Activated gamma-delta T cell (primary cell): ENCODE data around the gene TAOK3.
"Not testable (repeated sequence)": the region's sequence is repeated elsewhere in the genome, so short reads cannot be mapped to it uniquely, and the experiment has no call there.

Experiments
- DNase-seq: peaks from one replicate; lab custom pipeline; 2025; lab: John Stamatoyannopoulos, UW

TAOK3 gene

DNA sequence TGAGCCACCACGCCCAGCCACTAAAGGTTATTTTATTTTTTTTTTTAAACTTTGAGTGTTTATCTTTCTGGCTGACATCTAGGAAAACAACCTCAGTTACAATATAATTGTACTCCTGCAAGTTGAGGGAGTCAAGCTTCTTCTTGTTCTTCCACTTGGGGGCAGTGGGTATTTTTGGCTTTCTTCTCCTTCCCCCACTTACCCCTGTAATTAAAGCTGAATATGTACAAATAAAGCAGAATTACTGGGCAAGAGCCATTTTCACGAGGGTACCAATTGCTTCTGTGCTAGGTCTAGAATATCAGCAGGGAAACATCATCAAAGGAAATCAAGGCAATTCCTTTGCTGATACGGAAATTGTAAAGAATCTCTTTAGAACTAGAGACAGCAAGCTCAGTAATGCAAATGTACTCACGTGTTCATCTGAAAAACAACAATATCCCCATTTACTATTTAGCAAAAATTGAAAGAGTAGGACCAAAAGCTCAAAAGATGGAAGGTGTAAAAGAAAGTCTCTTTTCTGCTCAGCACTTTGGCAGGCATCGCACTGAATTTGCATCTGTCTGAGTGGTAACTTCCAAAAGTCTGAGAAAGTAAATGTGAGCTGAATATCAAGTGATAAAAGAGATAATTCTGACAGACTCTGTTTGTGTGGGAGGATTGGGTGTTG, 72.8 kb downstream of the TAOK3 start:
- no peak for DNase-seq

DNA sequence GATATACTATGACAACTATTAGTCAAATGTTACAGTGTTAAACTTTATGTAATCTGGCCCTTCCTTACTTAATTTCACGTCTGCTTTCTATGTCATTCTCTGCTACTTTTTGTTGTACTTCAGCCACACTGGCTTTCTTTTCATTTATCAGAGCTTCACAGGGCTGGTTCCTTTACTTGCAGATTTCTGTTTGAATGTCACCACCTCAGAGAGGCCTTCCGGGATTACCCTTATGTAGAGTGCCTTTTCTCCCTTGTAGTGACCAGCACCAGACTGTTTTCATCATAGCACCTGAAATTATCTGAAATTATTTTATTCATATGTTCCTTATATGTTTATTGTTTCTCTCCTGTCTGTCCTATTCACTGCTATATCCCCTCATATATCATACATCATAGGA, 75.4 kb downstream of the TAOK3 start:
- DNase-seq = no peak

DNA sequence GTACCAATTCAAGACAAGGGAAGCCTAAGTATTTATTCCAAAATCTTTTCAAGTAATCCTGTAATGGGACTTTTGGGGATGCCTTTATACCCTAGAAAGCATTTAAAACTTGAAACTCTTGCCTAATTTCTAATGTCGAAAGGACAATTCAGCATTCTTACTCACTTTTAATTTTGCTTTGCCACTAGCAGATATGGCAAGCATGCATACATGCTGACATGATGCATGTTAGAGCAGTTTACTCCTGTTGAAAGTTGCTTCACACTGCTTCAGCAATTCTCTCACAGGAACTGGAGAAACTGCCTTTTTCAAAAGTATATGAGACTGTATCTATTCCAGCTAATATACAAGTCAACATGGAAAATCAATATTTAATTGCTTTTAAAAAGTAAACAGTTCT, 79.9 kb downstream of the TAOK3 start:
- DNase-seq = no peak

DNA sequence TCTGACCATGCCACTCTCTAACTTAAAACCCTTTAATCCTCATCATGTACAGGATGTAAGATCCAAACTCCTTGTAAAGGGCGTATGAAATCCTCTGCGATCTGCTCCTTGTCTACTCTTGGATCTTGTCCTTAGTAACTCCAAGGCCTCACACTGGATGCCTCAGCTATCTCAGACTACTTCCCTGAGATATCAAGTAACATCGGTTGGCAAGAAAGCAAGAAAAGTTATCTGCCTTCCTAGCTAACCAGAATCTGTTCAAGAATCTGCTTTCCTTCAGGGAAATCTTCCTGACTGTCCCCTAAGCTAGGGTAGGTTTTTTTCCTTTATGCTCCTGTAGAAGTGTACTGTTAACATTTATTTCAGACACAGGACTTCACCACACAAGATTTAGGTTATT, 82.6 kb downstream of the TAOK3 start:
- DNase-seq = no peak

DNA sequence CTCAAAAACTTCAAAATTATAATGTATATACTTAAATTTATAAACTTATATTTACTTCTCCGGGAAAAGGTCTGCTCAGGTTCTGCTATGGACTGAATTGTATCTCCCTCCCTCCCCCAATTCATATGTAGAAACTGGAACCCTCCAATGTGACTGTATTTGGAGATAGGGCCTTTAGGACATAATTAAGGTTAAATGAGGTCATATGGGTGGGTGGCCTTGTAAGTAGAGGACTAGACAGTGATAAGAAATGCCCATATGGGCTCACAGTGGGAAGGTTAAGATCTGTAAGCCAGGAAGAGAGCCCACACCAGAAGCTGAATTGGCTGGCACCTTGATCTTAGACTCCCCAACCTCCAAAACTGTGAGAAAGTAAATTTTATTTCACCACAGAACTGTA, 84.5 kb downstream of the TAOK3 start:
- no peak for DNase-seq

DNA sequence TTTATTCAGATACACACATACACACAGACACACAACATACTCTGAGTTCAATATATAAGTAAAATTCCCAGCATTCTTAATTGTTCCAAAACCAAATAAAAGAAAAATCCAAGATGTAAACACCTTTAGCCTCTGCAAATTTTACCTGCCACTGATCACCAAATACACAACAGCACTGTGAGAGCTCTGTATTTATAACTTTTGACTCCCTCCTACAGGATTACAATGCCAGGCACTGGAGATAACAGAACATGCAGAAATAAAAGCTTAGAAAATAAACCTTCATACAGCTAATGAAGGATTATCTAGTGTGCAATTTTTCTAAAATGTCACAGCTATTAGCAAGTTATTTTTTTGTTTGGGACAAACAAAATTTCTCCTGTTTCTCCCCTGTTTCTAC, 85.0 kb downstream of the TAOK3 start:
- no peak for DNase-seq

DNA sequence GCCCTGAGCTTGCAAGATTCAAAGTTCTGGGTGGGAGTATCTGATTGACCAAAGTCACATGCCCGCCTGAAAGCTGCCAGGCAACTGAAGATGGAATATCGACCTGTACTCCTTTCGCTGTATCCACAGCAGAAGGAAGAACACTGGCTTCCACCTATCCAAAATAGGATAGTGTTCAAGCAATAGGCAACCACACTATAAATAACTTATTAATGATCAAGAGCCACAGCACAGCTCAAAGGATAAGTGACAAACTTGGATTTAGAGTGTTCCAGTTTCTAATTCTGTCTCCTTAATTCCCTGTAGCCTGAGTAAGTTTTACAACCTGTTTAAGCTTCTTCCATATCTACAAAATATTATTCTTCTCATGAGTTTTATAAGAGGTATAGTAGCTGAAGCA, 89.9 kb downstream of the TAOK3 start:
- DNase-seq = no peak

DNA sequence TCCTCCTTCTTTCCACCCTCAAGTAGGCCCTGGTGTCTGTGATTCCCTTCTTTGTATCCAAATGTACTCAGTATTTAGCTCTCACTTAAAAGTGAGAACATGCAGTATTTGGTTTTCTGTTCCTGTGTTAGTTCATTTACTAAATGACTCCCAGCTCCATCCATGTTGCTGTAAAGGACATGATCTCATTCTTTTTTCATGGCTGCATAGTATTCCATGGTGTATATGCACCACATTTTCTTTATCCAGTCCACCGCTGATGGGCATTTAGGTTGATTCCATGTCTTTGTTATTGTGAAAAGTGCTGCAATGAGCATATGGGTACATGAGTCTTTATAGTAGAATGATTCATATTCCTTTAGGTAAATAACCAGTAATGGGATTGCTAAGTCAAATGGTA, 94.4 kb downstream of the TAOK3 start:
- not testable (repeated sequence) for DNase-seq

DNA sequence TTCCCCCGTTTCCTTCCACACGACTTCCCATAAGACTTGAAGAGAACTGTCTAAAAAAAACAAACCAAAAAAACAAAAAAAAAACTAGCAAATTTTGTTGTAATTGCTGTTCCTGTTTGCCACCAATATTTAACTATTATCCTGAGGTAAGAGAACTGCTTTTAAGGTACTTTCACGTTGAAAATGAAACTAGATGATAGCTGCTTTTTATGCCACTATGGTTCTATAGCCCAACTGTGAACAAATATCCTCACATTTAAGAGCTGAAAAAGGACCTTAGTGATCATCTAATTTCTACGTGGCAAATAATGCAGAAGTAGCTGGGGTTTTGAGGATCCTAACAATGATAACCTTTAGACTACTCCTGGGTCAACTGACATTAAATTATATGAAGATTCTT, 98.6 kb downstream of the TAOK3 start:
- DNase-seq = no peak

DNA sequence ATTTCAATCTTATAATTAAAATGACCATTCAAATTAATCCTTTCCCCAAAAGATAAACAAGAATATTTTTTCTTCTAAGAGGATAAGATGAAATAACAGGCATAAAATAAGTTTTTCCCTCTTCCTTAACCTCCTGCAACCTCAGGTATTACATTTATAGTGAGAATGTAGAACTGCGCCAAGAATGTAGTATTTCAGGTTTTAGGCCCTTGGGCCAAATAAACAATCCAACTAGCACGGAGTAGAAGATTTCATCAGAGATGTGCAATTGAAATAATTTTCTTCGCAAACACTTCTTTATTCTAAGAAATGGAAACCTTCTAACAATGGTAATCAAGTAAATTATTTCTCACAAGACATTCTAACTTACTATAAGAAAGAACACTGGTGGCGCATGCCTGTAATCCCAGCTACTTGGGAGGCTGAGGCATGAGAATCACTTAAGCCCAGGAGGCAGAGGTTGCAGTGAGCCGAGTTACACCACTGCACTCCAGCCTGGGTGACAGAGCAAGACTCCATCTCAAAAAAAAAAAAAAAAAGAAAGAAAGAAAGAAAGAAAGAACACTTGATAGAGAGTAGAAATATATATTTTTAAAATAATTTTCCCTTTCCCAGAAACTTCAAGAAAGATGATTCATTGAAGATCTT, 100.8 kb downstream of the TAOK3 start:
- DNase-seq = no peak

DNA sequence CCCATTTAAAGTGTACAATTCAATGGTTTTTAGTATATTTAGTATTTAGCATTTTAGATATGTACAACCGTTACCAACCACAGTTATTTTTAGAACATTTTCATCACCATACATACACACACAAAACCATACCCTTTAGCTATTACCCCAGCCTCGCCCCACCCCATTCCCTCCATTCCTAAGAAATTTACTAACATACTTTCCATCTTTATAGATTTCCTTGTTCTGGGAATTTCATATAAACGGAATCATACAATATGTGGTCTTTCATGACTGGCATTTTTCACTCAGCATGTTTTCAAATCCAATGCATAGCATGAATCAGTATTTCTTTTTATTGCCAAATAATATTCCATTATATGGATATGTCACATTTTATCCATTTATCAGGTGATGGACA, 101.5 kb downstream of the TAOK3 start:
- no peak for DNase-seq

DNA sequence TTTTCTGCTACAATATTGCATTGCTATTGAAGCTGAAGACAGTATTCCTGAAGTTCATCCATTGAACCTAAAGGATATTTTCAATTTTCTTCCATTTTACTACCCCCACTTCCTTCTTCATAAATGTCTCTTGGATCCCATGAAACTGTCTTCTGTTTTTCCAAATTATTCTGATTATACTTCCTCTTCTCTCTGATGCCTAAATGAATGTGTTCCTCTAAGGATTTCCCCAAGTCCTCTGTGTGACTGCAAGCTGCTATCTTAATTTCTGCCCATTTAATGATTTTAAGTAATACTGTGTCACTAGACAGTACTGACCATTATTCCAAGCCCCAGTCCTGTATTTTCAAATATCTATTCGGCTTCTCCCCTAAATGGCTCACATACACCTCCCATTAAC, 102.9 kb downstream of the TAOK3 start:
- DNase-seq = no peak

DNA sequence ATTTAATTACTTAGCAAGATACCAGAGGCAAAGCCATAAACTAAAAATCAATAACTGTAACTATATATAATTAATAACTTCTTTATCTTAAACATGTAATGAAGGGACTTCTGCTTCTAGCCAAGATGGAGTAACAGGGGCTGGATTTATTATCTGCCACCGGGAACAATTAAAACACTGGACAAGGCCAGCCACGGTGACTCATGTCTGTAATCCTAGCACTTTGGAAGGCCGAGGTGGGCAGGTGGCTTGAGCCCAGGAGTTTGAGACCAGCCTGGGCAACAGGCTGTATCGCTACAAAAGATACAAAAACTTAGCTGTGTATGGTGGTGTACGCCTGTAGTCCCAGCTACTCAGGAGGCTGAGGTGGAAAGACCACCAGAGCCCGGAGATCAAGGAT, 113.6 kb downstream of the TAOK3 start:
- no peak for DNase-seq

DNA sequence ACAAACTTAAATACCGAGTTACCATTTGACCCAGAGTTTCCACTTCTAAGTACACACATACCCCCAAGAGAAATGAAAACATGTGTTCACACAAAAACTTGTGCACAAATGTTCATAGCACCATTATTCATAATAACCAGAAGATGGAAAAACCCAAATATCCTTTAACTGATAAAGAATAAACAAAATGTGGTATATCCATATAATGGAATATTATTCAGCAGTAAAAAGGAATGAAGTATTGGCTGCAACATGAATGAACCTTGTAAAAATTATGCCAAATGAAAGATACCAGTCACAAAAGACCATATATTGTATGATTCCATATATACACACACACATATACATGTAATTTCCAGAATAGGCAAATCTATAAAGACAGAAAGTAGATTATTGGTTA, 116.4 kb downstream of the TAOK3 start:
- no peak for DNase-seq

DNA sequence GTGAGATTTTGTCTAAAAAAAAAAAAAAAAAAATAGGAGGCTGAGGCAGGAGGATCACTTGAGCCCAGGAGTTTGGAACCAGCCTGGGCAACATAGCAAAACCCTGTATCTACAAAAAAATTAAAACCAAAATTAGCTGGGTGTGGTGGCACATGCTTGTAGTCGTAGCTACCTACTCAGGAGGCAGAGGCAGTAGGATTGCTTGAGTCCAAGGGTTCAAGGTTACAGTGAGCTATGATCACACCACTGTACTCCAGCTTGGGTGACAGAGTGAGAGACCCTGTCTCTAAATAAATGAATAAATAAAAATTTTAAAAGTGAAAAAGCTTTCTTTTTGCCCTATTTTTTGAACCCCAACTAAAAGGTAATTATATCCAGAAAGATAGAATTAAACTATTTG, 123.2 kb downstream of the TAOK3 start:
- DNase-seq = no peak

DNA sequence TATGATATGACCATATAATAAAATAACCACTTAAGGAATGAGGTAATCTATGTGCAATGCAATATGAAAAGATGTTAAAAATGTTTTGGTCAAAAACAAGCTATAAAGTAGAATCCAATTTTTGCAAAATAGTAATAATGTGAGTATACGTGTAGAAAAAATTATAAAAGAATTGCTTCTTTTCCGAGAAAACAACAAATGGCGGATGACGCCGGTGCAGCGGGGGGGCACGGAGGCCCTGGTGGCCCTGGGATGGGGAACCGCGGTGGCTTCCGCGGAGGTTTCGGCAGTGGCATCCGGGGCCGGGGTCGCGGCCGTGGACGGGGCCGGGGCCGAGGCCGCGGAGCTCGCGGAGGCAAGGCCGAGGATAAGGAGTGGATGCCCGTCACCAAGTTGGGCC, 126.8 kb downstream of the TAOK3 start:
- not testable (repeated sequence) for DNase-seq

DNA sequence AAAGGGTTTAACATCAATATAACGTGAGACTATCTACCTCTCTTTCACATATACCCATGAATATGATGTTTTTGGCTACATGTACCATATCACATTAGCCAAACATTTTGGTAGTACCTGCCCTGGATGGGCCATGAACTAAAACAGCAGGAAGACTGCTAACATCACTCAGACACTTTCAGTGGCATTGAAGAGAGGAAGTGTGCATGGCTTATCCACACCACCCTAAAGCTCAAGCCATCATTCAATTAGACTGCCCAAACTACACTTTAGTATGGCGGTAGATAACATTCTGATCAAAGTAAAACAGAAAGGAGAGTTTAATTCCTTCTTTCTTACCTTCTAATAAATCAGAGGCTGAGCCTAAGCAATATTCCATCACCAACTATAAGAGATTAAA, 133.8 kb downstream of the TAOK3 start:
- DNase-seq = no peak

DNA sequence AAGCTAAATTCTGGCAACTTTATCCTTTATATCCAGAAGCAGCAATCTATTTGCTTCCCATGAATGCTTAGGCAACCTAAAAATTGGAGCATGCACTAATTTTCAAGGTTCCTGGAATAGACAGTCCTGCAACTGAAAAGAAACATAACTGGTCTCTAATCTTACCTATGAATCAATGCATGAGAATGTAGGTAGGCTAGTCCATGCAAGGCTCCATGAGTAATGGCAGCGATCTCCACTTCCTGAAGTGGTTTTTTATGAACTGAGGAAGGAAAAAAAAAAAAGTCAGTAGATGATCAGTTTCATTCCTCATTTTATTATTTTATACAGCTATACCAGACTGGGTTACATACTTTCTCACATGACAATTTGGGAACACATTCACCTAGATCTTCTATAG, 134.8 kb downstream of the TAOK3 start:
- DNase-seq = no peak

DNA sequence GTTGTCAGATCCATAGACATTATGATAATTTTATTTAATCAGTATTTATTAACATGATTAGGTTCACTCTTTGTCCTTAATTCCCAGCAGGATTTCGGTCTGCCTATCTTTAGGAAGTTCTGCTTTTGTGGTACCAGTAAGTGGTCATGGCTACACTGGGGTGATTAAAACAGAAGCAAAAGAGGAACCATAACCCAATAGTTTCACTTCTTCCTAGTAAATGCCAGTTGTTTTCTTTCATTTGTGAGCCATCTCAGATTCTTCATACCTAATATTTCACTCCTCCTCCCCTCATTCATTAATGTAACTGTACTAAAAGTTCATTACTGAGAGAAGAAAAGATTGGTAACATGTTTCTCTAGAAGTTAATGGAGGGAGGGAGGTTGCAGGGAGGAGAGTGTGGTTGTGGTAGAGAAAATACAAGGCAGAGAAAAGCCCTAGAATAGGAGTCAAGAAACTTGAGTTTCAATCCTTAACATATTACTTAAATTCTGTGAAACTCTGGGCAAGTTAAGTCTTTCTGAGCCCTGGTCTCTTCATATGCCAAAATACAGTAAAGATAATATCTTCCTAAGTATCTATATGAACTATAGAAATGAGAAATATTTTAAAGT, 135.5 kb downstream of the TAOK3 start:
- DNase-seq = no peak

DNA sequence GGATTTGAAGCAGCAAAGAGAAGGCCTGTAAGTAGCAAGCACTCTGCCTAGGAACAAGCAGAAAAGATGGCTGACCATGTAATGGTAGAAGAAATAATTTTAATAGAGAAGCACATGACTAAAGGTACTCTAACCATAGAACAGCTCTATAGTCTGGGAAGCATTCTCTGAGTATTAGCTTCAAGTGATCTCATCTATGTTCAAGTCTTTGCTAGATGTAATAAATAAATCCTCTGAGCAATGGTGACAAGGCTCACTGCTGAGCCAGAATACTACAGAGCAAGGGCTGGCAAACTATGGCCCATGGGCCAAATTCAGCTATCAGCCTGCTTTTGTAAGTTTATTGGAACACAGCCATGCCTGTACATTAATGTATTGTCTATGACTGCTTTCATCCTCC, 152.0 kb downstream of the TAOK3 start:
- no peak for DNase-seq

DNA sequence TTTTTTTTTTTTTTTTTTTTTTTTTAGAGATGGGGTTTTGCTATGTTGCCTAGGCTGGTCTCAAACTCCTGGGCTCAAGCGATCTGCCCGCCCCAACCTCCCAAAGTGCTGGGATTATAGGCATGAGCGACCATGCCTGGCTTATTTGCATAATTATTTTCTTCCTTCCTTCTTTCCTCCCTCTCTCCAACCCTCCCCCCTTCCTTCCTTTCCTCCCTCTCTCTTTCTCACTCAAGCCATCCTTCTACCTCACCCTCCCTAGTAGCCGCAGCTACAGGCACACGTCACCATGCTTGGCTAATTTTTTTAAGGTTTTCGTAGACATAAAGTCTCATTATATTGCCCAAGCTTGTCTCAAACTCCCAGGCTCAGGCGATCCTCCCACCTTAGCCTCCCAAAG, 152.9 kb downstream of the TAOK3 start:
- DNase-seq = no peak

DNA sequence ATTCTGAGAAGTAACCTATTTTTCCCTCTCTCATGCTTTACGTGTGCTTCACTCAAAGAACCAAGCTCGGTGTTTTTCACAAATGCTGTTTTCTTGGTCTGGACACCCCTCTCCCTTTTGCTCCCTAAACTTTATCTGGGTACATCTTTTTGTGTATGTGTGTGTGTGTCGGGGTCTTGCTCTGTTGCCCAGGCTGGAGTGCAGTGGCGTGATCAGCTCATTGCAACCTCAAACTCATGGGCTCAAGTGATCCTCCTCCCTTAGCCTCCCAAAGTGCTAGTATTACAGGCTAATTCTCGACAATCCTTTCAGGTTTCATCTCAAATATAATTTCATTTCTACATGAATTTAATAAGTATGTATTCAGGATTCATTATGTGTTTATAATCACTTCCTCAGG, 153.6 kb downstream of the TAOK3 start:
- DNase-seq = no peak

DNA sequence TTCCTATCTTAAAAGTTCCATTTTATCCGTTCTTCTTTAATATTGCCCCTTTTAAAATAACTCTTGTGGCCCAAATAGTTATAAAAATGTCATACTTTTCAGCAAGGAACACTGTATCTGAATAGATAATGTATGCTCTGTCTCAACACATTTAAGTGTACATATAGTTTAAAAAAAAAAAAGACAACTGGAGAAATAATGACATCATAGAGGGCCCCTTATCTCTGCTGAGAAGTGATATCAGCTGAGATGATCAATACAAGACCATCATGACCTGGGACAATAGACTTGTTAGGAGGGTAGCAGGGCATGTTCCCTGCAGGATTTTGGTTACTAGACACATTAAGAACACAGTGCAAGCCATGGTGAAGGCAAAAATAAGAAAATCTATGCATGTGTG, 159.3 kb downstream of the TAOK3 start:
- no peak for DNase-seq

DNA sequence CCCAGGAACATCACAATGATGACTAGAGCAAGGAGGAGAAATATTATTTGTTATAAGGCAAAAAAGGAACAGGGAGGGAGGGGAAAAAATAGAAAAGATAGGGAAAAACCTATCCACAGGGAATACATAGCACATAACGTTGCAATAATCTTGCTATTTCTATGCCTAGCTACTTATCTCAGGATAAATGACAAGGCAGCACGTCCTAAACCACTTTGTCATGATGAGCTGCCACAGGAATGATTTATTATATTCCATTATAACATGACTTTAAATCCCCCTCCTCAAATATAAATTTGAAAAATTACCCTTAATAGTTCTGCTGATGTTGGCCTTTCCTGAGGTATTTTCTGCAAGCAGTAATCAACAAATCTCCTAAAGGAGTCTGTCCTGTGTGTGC, 160.1 kb downstream of the TAOK3 start:
- DNase-seq = no peak
